Tibial nerve (tissue), 3 donors: Measurements from ENCODE around the gene INHA.

Experiments
- CTCF ChIP-seq, 5 experiments: fragments of 200-600 bp in 3 of 5; fragments of 450-650 bp in 2 of 5; sonication (generic) in 3 of 5; IDR thresholded peaks; one replicate each; pipeline ENCODE4 v1.5.1; 2016 to 2019; ENCODE audit warnings: antibody characterized with exemption in 5 of 5, mild to moderate bottlenecking in 3 of 5, moderate library complexity in 2 of 5
- POLR2A ChIP-seq, 2 donors: fragments of 450-650 bp; IDR thresholded peaks; one replicate each; pipeline ENCODE4 v1.6.1; 2017; ENCODE audit warnings: antibody characterized with exemption in 2 of 2, mild to moderate bottlenecking in 2 of 2, moderate library complexity in 2 of 2

GRCh38 chr2:219543596-219544358 is 28.3 kb upstream of the INHA start, which contains the start of the genes CHPF and TMEM198:
- TF ChIP-seq CTCF (IDR thresholded peaks at IDR 0.05) (peak in 1 of 5 experiments; percentile 28), POLR2A (IDR thresholded peaks at IDR 0.05) (peak in 1 of 2 donors; percentile 83)
